Measurements from ENCODE around the gene INAVA. TPM values are rescaled to one million over a fixed set of nuclear protein-coding genes. Genes with fewer than 3 reads are reported as not detected.
"Not testable (repeated sequence)": the region's sequence is repeated elsewhere in the genome, so short reads cannot be mapped to it uniquely, and the experiment has no call there.

The INAVA gene
- polyA plus RNA-seq, 3 donors: not detected

DNA sequence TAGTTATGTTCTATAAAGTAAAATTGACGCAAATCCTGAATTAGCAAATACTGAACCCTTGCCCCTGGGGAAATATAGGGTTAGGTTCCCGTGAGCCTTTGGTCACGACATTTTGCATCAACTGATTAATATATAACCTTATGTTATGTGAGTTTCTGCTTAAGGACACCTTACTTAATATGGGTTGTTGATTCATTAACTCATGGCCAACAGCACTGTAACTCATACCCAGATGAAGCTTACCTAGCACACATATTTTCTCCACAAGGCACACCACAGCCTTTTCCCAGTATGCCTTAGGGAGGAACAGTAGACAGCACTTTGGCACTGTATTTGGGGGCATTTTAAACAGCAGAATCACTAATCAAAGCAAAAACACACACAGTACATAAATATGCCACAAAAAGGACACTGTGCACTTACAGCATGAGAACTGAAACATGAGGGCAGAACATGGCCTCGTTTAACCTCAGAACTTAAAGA is 15.1 kb downstream of the INAVA start:
- Mint-ChIP-seq H3K27ac (no peak overlapping the region), H3K36me3 (no peaks in the 10 kb centered on the region), H3K4me1 (peaks cover 20% of the 10 kb centered on the region), H3K4me3 (no peak overlapping the region), H3K9me3 (peaks cover 0 to 1% (median 0%) of the 10 kb centered on the region in 7 donors), H3K27me3 (ENCODE audit: low read depth in 3 of 3) (peaks cover 0 to 3% (median 0%) of the 10 kb centered on the region in 3 donors)
- Histone ChIP-seq H3K27ac (ENCODE audit: low read depth in 1 of 2, low read length in 2 of 2) (no peak overlapping the region), H3K4me2 (replicated peaks; ENCODE audit: extremely low read depth, low read length, poor library complexity, severe bottlenecking) (no peak overlapping the region), H3K9ac (ENCODE audit: insufficient read depth, low read length, poor library complexity, severe bottlenecking) (no peak overlapping the region), H4K20me1 (ENCODE audit: insufficient read depth, low read length) (no peaks in the 10 kb centered on the region), H2AFZ (ENCODE audit: insufficient read depth, low read depth, low read length, poor library complexity, severe bottlenecking) (no peak overlapping the region), H3K4me1 (ENCODE audit: control insufficient read depth in 1 of 2, insufficient read depth in 2 of 2, low read length in 2 of 2) (peaks cover 12 to 14% of the 10 kb centered on the region in 2 donors), H3K79me2 (ENCODE audit: insufficient read depth, low read length) (no peaks in the 10 kb centered on the region), H3K27me3 (ENCODE audit: control insufficient read depth in 2 of 2, insufficient read depth in 2 of 2, low read length in 2 of 2) (no peaks in the 10 kb centered on the region), H3K36me3 (replicated peaks in 1 of 2; ENCODE audit: control insufficient read depth in 1 of 2, insufficient read depth in 2 of 2, low read length in 2 of 2) (no peaks in the 10 kb centered on the region), H3K4me3 (replicated peaks in 1 of 3; ENCODE audit: low read depth in 2 of 3, low read length in 3 of 3) (no peak overlapping the region), H3K9me3 (replicated peaks in 1 of 2; ENCODE audit: control insufficient read depth in 1 of 2, insufficient read depth in 1 of 2, low read length in 2 of 2) (no peaks in the 10 kb centered on the region)
- DNase-seq: no peak
- intact Hi-C loops (cut with micrococcal nuclease): no loop called here
- TF ChIP-seq, protein P1, sequence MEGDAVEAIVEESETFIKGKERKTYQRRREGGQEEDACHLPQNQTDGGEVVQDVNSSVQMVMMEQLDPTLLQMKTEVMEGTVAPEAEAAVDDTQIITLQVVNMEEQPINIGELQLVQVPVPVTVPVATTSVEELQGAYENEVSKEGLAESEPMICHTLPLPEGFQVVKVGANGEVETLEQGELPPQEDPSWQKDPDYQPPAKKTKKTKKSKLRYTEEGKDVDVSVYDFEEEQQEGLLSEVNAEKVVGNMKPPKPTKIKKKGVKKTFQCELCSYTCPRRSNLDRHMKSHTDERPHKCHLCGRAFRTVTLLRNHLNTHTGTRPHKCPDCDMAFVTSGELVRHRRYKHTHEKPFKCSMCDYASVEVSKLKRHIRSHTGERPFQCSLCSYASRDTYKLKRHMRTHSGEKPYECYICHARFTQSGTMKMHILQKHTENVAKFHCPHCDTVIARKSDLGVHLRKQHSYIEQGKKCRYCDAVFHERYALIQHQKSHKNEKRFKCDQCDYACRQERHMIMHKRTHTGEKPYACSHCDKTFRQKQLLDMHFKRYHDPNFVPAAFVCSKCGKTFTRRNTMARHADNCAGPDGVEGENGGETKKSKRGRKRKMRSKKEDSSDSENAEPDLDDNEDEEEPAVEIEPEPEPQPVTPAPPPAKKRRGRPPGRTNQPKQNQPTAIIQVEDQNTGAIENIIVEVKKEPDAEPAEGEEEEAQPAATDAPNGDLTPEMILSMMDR (IDR thresholded peaks at IDR 0.05): no peak
- WGBS (ENCODE audit: insufficient coverage): 75% methylated on average over 1 of the region's 4 CpGs

DNA sequence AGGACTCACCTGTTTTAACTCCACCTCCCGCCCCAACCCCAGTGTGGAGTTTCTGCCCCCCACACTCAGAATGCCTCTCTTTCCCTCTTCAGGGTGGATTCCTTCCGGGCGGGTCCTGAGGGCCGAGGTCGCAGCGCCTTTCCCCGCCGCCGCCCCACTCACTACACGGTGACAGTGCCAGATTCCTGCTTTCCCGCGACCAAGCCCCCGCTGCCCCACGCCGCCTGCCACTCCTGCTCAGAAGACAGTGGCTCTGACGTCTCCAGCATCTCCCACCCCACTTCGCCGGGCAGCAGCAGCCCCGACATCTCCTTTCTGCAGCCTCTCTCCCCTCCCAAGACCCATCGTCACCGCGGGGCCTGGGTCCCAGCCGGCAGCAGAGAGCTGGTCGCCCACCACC is 16.7 kb downstream of the INAVA start:
- WGBS (ENCODE audit: insufficient coverage): 93% methylated on average over 22 of the region's 24 CpGs
- Histone ChIP-seq H3K4me2 (replicated peaks; ENCODE audit: extremely low read depth, low read length, poor library complexity, severe bottlenecking) (no peak overlapping the region), H3K79me2 (ENCODE audit: insufficient read depth, low read length) (no peaks in the 10 kb centered on the region), H3K4me3 (replicated peaks in 1 of 3; ENCODE audit: low read depth in 2 of 3, low read length in 3 of 3) (no peak overlapping the region), H3K36me3 (replicated peaks in 1 of 2; ENCODE audit: control insufficient read depth in 1 of 2, insufficient read depth in 2 of 2, low read length in 2 of 2) (no peaks in the 10 kb centered on the region), H3K27me3 (ENCODE audit: control insufficient read depth in 2 of 2, insufficient read depth in 2 of 2, low read length in 2 of 2) (no peaks in the 10 kb centered on the region), H2AFZ (ENCODE audit: insufficient read depth, low read depth, low read length, poor library complexity, severe bottlenecking) (no peak overlapping the region), H3K9ac (ENCODE audit: insufficient read depth, low read length, poor library complexity, severe bottlenecking) (no peak overlapping the region), H3K9me3 (replicated peaks in 1 of 2; ENCODE audit: control insufficient read depth in 1 of 2, insufficient read depth in 1 of 2, low read length in 2 of 2) (no peaks in the 10 kb centered on the region), H3K27ac (ENCODE audit: low read depth in 1 of 2, low read length in 2 of 2) (no peak overlapping the region), H4K20me1 (ENCODE audit: insufficient read depth, low read length) (no peaks in the 10 kb centered on the region), H3K4me1 (ENCODE audit: control insufficient read depth in 1 of 2, insufficient read depth in 2 of 2, low read length in 2 of 2) (peaks cover 12 to 14% of the 10 kb centered on the region in 2 donors)
- Mint-ChIP-seq H3K36me3 (no peaks in the 10 kb centered on the region), H3K27me3 (ENCODE audit: low read depth in 3 of 3) (peaks cover 0 to 3% (median 0%) of the 10 kb centered on the region in 3 donors), H3K4me3 (no peak overlapping the region), H3K9me3 (peaks cover 0 to 1% (median 0%) of the 10 kb centered on the region in 7 donors), H3K27ac (peak overlapping the region in 2 of 7 donors; percentile 23 to 72), H3K4me1 (peaks cover 20% of the 10 kb centered on the region)
- no peak for DNase-seq
- intact Hi-C loops (cut with micrococcal nuclease): no loop called here
- TF ChIP-seq, protein P1 (IDR thresholded peaks at IDR 0.05): no peak

DNA sequence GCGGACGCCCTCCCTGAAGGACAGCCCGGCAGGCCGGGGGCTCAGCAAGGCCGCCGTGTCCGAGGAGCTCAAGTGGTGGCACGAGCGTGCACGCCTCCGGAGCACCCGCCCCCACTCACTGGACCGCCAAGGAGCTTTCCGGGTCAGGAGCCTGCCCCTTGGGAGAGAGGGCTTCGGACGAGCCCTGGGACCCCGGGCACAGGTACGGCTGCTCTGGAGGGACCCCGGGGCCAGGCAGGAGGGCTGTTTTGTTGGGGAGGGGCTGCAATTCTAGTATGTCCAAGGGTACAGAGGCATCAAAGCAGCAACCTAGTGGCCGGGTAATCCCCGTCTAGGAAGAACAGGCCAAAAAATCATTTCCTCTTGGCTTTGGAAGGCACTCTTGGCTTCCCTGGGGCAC is 17.2 kb downstream of the INAVA start:
- H3K4me1 ChIP-seq (ENCODE audit: control insufficient read depth in 1 of 2, insufficient read depth in 2 of 2, low read length in 2 of 2): peaks cover 12 to 13% of the 10 kb centered on the region in 2 donors
- H3K36me3 ChIP-seq (replicated peaks in 1 of 2; ENCODE audit: control insufficient read depth in 1 of 2, insufficient read depth in 2 of 2, low read length in 2 of 2); intact Hi-C loops (cut with micrococcal nuclease); H3K9me3 ChIP-seq (replicated peaks in 1 of 2; ENCODE audit: control insufficient read depth in 1 of 2, insufficient read depth in 1 of 2, low read length in 2 of 2); H4K20me1 ChIP-seq (ENCODE audit: insufficient read depth, low read length); H3K4me2 ChIP-seq (replicated peaks; ENCODE audit: extremely low read depth, low read length, poor library complexity, severe bottlenecking); DNase-seq; H3K27me3 ChIP-seq (ENCODE audit: control insufficient read depth in 2 of 2, insufficient read depth in 2 of 2, low read length in 2 of 2); H3K27ac ChIP-seq (ENCODE audit: low read depth in 1 of 2, low read length in 2 of 2); H3K36me3 Mint-ChIP-seq; H2AFZ ChIP-seq (ENCODE audit: insufficient read depth, low read depth, low read length, poor library complexity, severe bottlenecking); H3K4me3 Mint-ChIP-seq; H3K27me3 Mint-ChIP-seq (ENCODE audit: low read depth in 3 of 3); H3K9me3 Mint-ChIP-seq; H3K4me3 ChIP-seq (replicated peaks in 1 of 3; ENCODE audit: low read depth in 2 of 3, low read length in 3 of 3); H3K9ac ChIP-seq (ENCODE audit: insufficient read depth, low read length, poor library complexity, severe bottlenecking); H3K79me2 ChIP-seq (ENCODE audit: insufficient read depth, low read length): not testable (repeated sequence)
- 92% methylated on average over 6 of the region's 21 CpGs for WGBS (ENCODE audit: insufficient coverage)
- Mint-ChIP-seq H3K4me1 (peaks cover 15% of the 10 kb centered on the region), H3K27ac (peak overlapping the region in 1 of 7 donors; percentile 14)
